Right lobe of liver (tissue), 6 donors: Measurements from ENCODE around the gene NSD1. TPM values are rescaled to one million over a fixed set of nuclear protein-coding genes. Genes with fewer than 3 reads are reported as not detected.

Source experiments
- ATAC-seq, 4 donors: fragments of 200-7000 bp; cut with Tn5 transposase; one replicate each; pipeline ENCODE4 v1.9.1; 2020; ENCODE audit warnings: mild to moderate bottlenecking in 4 of 4, moderate library complexity in 4 of 4
- DNase-seq, 3 donors: peaks; one replicate each; pipeline ENCODE4 v3.0.0-alpha.2; 2020
- H3K27ac ChIP-seq, 3 donors: fragments of 200-600 bp; one replicate each; pipeline ENCODE4 v1.8.0; 2022
- H3K27me3 ChIP-seq, 2 donors: fragments of 200-600 bp; one replicate each; pipeline ENCODE4 v1.8.0; 2022
- H3K36me3 ChIP-seq, 4 donors: fragments of 200-600 bp; sonication (generic) in 1 of 4; one replicate each; pipeline versions ENCODE4 v1.5.1 to v1.8.0; 2017 to 2022; ENCODE audit warnings: control low read depth in 1 of 4
- H3K4me1 ChIP-seq, 4 donors: fragments of 200-600 bp; sonication (generic) in 1 of 4; one replicate each; pipeline versions ENCODE4 v1.5.1 to v1.8.0; 2017 to 2022; ENCODE audit warnings: control low read depth in 1 of 4
- H3K4me3 ChIP-seq, 3 donors: fragments of 200-600 bp; one replicate each; pipeline ENCODE4 v1.8.0; 2022
- H3K9me3 ChIP-seq, 4 donors: fragments of 200-600 bp; sonication (generic) in 1 of 4; one replicate each; pipeline versions ENCODE4 v1.5.1 to v1.8.0; 2017 to 2022; ENCODE audit warnings: control low read depth in 1 of 4
- CTCF ChIP-seq, 4 donors: fragments of 200-600 bp in 3 of 4; fragments of 450-650 bp in 1 of 4; IDR thresholded peaks; one replicate each; pipeline versions ENCODE4 v1.5.1 to v1.8.0; 2016 to 2022; ENCODE audit warnings: antibody characterized with exemption in 4 of 4, mild to moderate bottlenecking in 2 of 4
- POLR2A ChIP-seq: fragments of 450-650 bp; IDR thresholded peaks from one replicate; pipeline ENCODE4 v1.6.1; 2017; ENCODE audit warnings: antibody characterized with exemption, mild to moderate bottlenecking
- WGBS: methylation state at CpG from one replicate; pipeline ENCODE4 v1.1.6; 2018; ENCODE audit warnings: low coverage, low lambda C conversion rate; ENCODE audit not compliant: insufficient coverage; ENCODE audit errors: missing lambda C conversion rate; 5-methylcytosine and 5-hydroxymethylcytosine counted together
- intact Hi-C, 2 donors: fragments of 100-400 bp; cut with DNase I; formaldehyde crosslinking; loops; one replicate each; pipeline versions ENCODE4 v1.11.2 to v1.14.1; 2022
- total RNA-seq, 6 experiments: library from RNA; depleted of rRNA in 2 of 6; stranded (reverse); fragments of >200 nt in 2 of 6; fragmentation: NEBNext Ultra II Directional in 3 of 6; extraction: Animal tissue kit (Norgen Biotek cat#: 25700) in 3 of 6; gene quantifications; one replicate each; pipeline versions ENCODE4 v1.1.0 to v1.2.4, GENCODE V29; 2016 to 2023
- donor health status: DM: no; HTN: yes; CAD: no.
- donor health status: DM: no; HTN: no; CAD: no.
- donor health status: DM: no; HTN: no; CAD: no.
- donor health status: DM: no; HTN: yes; CAD: no.
- donor health status: DM: no; HTN: yes; CAD: no.

NSD1 gene
- total RNA-seq, 6 experiments from 2014 or later: 13.1 to 33.1 (median 23.6) TPM

DNA sequence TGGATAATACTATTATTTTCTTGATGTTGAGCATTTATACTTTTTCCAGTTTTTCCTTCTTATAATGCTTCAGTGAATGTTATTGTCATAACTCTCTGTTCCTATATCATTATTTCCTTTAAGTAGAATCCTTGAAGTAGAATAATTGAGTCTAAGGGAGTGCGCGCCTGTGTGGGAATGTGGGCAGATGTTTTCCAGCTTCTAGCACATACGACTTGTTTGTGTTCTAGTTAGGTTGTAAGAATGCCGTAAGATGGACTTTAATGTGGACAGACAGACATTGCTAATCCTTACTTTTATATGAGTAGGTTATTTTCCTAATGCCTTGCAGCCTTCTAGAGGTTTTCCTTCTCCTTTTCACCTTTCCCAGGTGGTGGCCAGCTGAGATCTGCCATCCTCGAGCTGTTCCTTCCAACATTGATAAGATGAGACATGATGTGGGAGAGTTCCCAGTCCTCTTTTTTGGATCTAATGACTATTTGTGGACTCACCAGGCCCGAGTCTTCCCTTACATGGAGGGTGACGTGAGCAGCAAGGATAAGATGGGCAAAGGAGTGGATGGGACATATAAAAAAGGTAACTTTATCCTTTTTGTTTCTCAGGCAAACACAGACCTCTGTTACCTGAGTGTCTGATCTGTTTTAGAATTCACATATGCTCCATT lies 135.8 kb downstream of the NSD1 start:
- Histone ChIP-seq H3K4me1 (peaks cover 0 to 3% (median 0%) of the 10 kb centered on the region in 4 donors), H3K36me3 (peaks cover 0 to 68% (median 16%) of the 10 kb centered on the region in 4 donors), H3K27me3 (no peaks in the 10 kb centered on the region), H3K4me3 (no peak overlapping the region), H3K27ac (no peak overlapping the region), H3K9me3 (no peaks in the 10 kb centered on the region)
- no peak for ATAC-seq
- WGBS: 92% methylated on average over 7 of the region's 7 CpGs
- DNase-seq: no peak
- intact Hi-C loops: no loop called here
- no peak for TF ChIP-seq CTCF (IDR thresholded peaks at IDR 0.05)
- no peak for TF ChIP-seq POLR2A

- H3K27ac ChIP-seq: no peak overlapping the region
- no peak for ATAC-seq
- DNase-seq: no peak
- no peak for TF ChIP-seq POLR2A
- no peak for TF ChIP-seq CTCF (IDR thresholded peaks at IDR 0.05)
- WGBS: 78% methylated on average over 3 of the region's 3 CpGs
- H3K4me1 ChIP-seq: peaks cover 0 to 3% (median 0%) of the 10 kb centered on the region in 4 donors
- H3K36me3 ChIP-seq: peaks cover 0 to 72% (median 17%) of the 10 kb centered on the region in 4 donors
- intact Hi-C loops: no loop called here
- H3K27me3 ChIP-seq: no peaks in the 10 kb centered on the region
- no peak overlapping the region for H3K4me3 ChIP-seq
- H3K9me3 ChIP-seq: no peaks in the 10 kb centered on the region
Measured at GRCh38 chr5:177269976-177270375, 136.4 kb downstream of the NSD1 start.

GRCh38 chr5:177270653-177271052 lies 137.1 kb downstream of the NSD1 start:
- intact Hi-C loops: no loop called here
- no peak overlapping the region for H3K4me3 ChIP-seq

DNA sequence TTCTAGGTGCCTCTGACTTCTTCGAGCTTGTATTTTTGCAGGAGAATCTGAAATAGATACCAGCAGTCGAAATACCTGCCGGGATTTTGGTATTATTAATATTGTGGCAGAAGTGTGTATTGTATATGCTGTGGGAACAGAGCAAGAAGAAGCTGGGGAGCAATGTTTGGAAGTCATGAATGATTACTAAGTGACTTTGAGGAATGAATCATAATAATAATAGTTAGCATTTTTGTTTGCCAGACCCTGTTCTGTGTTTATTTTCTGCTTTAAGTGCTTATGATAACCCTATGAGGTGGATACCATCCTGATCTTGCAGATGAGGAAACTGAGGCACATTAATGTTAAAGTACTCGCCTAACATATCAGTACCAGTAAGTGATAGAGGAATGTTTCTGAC lies 137.5 kb downstream of the NSD1 start:
- TF ChIP-seq CTCF (IDR thresholded peaks at IDR 0.05) (no peak), POLR2A (no peak)
- Histone ChIP-seq H3K36me3 (peaks cover 0 to 74% (median 20%) of the 10 kb centered on the region in 4 donors), H3K9me3 (no peaks in the 10 kb centered on the region), H3K27me3 (no peaks in the 10 kb centered on the region), H3K4me3 (no peak overlapping the region), H3K4me1 (peaks cover 0 to 3% (median 0%) of the 10 kb centered on the region in 4 donors), H3K27ac (no peak overlapping the region)
- DNase-seq (no peak), ATAC-seq (no peak)
- 98% methylated on average over 4 of the region's 4 CpGs for WGBS
- intact Hi-C loops: no loop called here

More at GRCh38 chr5:177270653-177271052, 137.1 kb downstream of the NSD1 start:
- peaks cover 0 to 3% (median 0%) of the 10 kb centered on the region in 4 donors for H3K4me1 ChIP-seq
- 95% methylated on average over 3 of the region's 3 CpGs for WGBS
- DNase-seq (no peak), ATAC-seq (no peak)
- H3K27me3 ChIP-seq: no peaks in the 10 kb centered on the region
- TF ChIP-seq CTCF (IDR thresholded peaks at IDR 0.05) (no peak), POLR2A (no peak)
- no peaks in the 10 kb centered on the region for H3K9me3 ChIP-seq
- H3K27ac ChIP-seq: no peak overlapping the region
- H3K36me3 ChIP-seq: peaks cover 0 to 72% (median 18%) of the 10 kb centered on the region in 4 donors
